Neural crest cell (in vitro differentiated cells): ENCODE measurements around the gene RFNG. TPM values are rescaled to one million over a fixed set of nuclear protein-coding genes. Genes with fewer than 3 reads are reported as not detected.

Source experiments
- DNase-seq: peaks from one replicate; pipeline ENCODE4 v3.0.0; 2021; ENCODE audit warnings: low read depth, mixed read lengths, low spot score
- H3K27ac Mint-ChIP-seq: one replicate; pipeline ENCODE4 v1.8.0; 2021; ENCODE audit warnings: mild to moderate bottlenecking, mixed read lengths; ENCODE audit not compliant: unreplicated experiment
- H3K27me3 Mint-ChIP-seq: 2 replicates; pipeline ENCODE4 v1.8.0; 2021; ENCODE audit warnings: low read depth, mild to moderate bottlenecking, mixed read lengths
- H3K36me3 Mint-ChIP-seq: 2 replicates; pipeline ENCODE4 v1.8.0; 2021; ENCODE audit warnings: low read depth, mild to moderate bottlenecking, mixed read lengths
- H3K4me1 Mint-ChIP-seq: 2 replicates; pipeline ENCODE4 v1.8.0; 2021; ENCODE audit warnings: mixed read lengths
- H3K4me3 Mint-ChIP-seq: one replicate; pipeline ENCODE4 v1.8.0; 2021; ENCODE audit warnings: mild to moderate bottlenecking, mixed read lengths
- H3K9me3 Mint-ChIP-seq: 2 replicates; pipeline ENCODE4 v1.8.0; 2021; ENCODE audit warnings: mixed read lengths
- total RNA-seq: library from RNA; stranded (reverse); gene quantifications from 2 replicates; pipeline ENCODE4 v1.2.1, GENCODE V29; 2021
- TF ChIP-seq, protein P1 (sequence below): fragments of 200-600 bp; sonication (generic); conservative IDR thresholded peaks from 2 replicates; pipeline ENCODE4 v1.5.0; 2021; ENCODE audit warnings: antibody characterized with exemption, mild to moderate bottlenecking

The RFNG gene
- total RNA-seq, 1 donor from 2014 or later = 46.0 TPM

- TF ChIP-seq, protein P1, sequence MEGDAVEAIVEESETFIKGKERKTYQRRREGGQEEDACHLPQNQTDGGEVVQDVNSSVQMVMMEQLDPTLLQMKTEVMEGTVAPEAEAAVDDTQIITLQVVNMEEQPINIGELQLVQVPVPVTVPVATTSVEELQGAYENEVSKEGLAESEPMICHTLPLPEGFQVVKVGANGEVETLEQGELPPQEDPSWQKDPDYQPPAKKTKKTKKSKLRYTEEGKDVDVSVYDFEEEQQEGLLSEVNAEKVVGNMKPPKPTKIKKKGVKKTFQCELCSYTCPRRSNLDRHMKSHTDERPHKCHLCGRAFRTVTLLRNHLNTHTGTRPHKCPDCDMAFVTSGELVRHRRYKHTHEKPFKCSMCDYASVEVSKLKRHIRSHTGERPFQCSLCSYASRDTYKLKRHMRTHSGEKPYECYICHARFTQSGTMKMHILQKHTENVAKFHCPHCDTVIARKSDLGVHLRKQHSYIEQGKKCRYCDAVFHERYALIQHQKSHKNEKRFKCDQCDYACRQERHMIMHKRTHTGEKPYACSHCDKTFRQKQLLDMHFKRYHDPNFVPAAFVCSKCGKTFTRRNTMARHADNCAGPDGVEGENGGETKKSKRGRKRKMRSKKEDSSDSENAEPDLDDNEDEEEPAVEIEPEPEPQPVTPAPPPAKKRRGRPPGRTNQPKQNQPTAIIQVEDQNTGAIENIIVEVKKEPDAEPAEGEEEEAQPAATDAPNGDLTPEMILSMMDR = no peak
- no peak overlapping the region for H3K27ac Mint-ChIP-seq
- peaks cover 18% of the 10 kb centered on the region for H3K4me1 Mint-ChIP-seq
- H3K36me3 Mint-ChIP-seq = no peaks in the 10 kb centered on the region
- DNase-seq = no peak
- peaks cover 4% of the 10 kb centered on the region for H3K27me3 Mint-ChIP-seq
- peak overlapping the region; percentile 85 for H3K4me3 Mint-ChIP-seq
- no peaks in the 10 kb centered on the region for H3K9me3 Mint-ChIP-seq
Observed at GRCh38 chr17:82023447-82024241, 28.0 kb downstream of the RFNG start.

GRCh38 chr17:82022981-82023446, 28.6 kb downstream of the RFNG start, which contains the start of gene LRRC45:
Gene LRRC45, plus strand, starts transcription at chr17:82023305. Its CDS starts 339 bp downstream, at chr17:82023644.
- TF ChIP-seq, protein P1 = no peak
- Mint-ChIP-seq H3K4me3 (peak within 1 kb of the TSS; percentile 97), H3K27me3 (peaks cover 6% of the 10 kb centered on the region), H3K27ac (peak within 1 kb of the TSS; percentile 84), H3K4me1 (peaks cover 18% of the 10 kb centered on the region), H3K9me3 (no peaks in the 10 kb centered on the region), H3K36me3 (no peaks in the 10 kb centered on the region)
- peak; percentile 99 for DNase-seq

DNA sequence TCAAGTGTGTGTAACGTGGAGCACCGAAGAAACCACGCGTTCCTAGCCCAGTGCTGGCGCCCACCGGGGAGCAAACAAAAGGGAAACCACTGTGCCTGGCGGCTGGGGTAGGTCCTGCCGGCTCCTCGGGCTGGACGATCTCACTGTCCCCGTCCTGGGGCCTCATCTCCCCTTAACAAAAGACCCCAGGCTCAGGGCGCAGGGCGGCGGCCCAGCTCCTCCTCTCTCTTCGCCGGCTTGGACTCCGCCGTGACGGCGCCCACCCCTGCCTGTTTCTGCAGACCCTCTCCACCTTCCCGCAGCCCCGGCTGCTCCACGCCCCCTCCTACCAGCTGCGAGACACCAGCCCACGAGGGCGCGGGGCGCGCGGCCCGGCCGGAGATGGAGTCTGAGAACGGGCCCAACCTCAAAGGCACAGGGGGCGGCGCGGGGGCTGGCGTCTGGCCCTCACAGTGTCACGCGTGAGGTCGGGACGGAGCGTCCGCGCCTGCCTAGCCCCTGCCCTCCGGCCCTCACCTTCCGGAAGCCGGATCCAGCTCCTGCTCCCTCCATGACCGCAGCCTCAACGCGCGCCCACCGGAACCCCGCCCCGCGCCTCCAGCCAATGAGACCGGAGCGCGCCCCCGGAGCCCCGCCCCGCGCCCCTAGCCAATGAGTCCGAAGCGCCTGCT, 29.2 kb downstream of the RFNG start, which contains the start of gene CENPX:
CENPX (minus strand) TSS at position 569 of the 671 bp plus-strand sequence; CDS start at position 552, 17 bp downstream.
- no peaks in the 10 kb centered on the region for H3K36me3 Mint-ChIP-seq
- peak within 1 kb of the TSS; percentile 84 for H3K27ac Mint-ChIP-seq
- H3K27me3 Mint-ChIP-seq = peaks cover 6% of the 10 kb centered on the region
- H3K4me3 Mint-ChIP-seq = peak within 1 kb of the TSS; percentile 97
- DNase-seq = peak; percentile 42
- H3K9me3 Mint-ChIP-seq = no peaks in the 10 kb centered on the region
- H3K4me1 Mint-ChIP-seq = peaks cover 18% of the 10 kb centered on the region
- TF ChIP-seq, protein P1 = no peak

GRCh38 chr17:82021900-82022309, 29.7 kb downstream of the RFNG start:
- TF ChIP-seq, protein P1 = no peak
- peaks cover 6% of the 10 kb centered on the region for H3K27me3 Mint-ChIP-seq
- DNase-seq = no peak
- H3K36me3 Mint-ChIP-seq = no peaks in the 10 kb centered on the region
- H3K4me1 Mint-ChIP-seq = peaks cover 18% of the 10 kb centered on the region
- peak overlapping the region; percentile 97 for H3K4me3 Mint-ChIP-seq
- no peaks in the 10 kb centered on the region for H3K9me3 Mint-ChIP-seq
- peak overlapping the region; percentile 84 for H3K27ac Mint-ChIP-seq

- H3K27me3 Mint-ChIP-seq = peaks cover 6% of the 10 kb centered on the region
- no peaks in the 10 kb centered on the region for H3K36me3 Mint-ChIP-seq
- H3K27ac Mint-ChIP-seq = peak overlapping the region; percentile 84
- TF ChIP-seq, protein P1 = peak; percentile 68
- peaks cover 18% of the 10 kb centered on the region for H3K4me1 Mint-ChIP-seq
- peak overlapping the region; percentile 97 for H3K4me3 Mint-ChIP-seq
- peak; percentile 55 for DNase-seq
- H3K9me3 Mint-ChIP-seq = no peaks in the 10 kb centered on the region
Observed at GRCh38 chr17:82021107-82021899, 30.3 kb downstream of the RFNG start.
